ENCODE results near the gene ALDOB. TPM values are rescaled to one million over a fixed set of nuclear protein-coding genes. Genes with fewer than 3 reads are reported as not detected.

The ALDOB gene
- total and polyA plus RNA-seq, 2 donors (not counting 3 experiments of a cell fraction or from before 2014, with no cell fraction given) = not detected

GRCh38 chr9:101466863-101467262 lies 31.3 kb upstream of the ALDOB start:
- no peaks in the 10 kb centered on the region for H3K9me3 ChIP-seq (replicated peaks; ENCODE audit: control insufficient read depth, insufficient read depth, low read length)
- no peak overlapping the region for H3K4me2 ChIP-seq (ENCODE audit: insufficient read depth, low read length)
- no peaks in the 10 kb centered on the region for H3K9me1 ChIP-seq (replicated peaks; ENCODE audit: control insufficient read depth, extremely low read depth, insufficient read depth, low read length)
- H3K27ac ChIP-seq (ENCODE audit: insufficient read depth, low read depth, low read length) = no peak overlapping the region
- dilution Hi-C loops (cut with MboI; ENCODE audit: extremely low pct_ligation_motif_present, low sequenced_read_pairs) = no loop called here
- ChIA-PET CTCF (interaction anchor here (0.7 to 1.9 kb wide), 3 partner anchors 8 to 63 kb away, joined by 3 to 9 read pairs (median 7); no protein-coding TSS in a partner anchor), POLR2A (no interaction called here)
- TF ChIP-seq JUN (IDR thresholded peaks at IDR 0.05; ENCODE audit: borderline replicate concordance, insufficient read depth, insufficient read length, low read depth) (no peak), GATA2 (IDR thresholded peaks at IDR 0.05; ENCODE audit: insufficient read depth, insufficient read length, low read depth, low read length) (no peak), MYC (IDR thresholded peaks at IDR 0.05; ENCODE audit: low read depth, low read length) (no peak), POLR2AphosphoS5 (IDR thresholded peaks at IDR 0.05; ENCODE audit: insufficient read depth, low read depth, low read length) (no peak), EZH2 (IDR thresholded peaks at IDR 0.05; ENCODE audit: borderline replicate concordance, low read depth, low read length, severe bottlenecking) (no peak), FOS (IDR thresholded peaks at IDR 0.05; ENCODE audit: borderline replicate concordance, insufficient read depth, low read length) (no peak), POLR2A (IDR thresholded peaks at IDR 0.05; ENCODE audit: low read depth, low read length) (no peak), CTCF (IDR thresholded peaks at IDR 0.05; ENCODE audit: extremely low read depth in 1 of 2, insufficient read depth in 1 of 2, low read depth in 1 of 2, low read length in 2 of 2) (no peak), MAX (IDR thresholded peaks at IDR 0.05; ENCODE audit: insufficient read depth, insufficient read length) (no peak)
- FAIRE-seq (no peak), DNase-seq (ENCODE audit: low read depth, low spot score) (no peak)
- H2AFZ ChIP-seq (ENCODE audit: low read depth, low read length) = no peak overlapping the region
- intact Hi-C loops (cut with micrococcal nuclease) = no loop called here
- no TSS peak for BruUV-seq (replicated peaks)
- H3K4me3 ChIP-seq (replicated peaks in 1 of 3; ENCODE audit: insufficient read depth in 1 of 3, low read depth in 1 of 3, low read length in 3 of 3) = no peak overlapping the region
- H4K20me1 ChIP-seq (replicated peaks; ENCODE audit: control insufficient read depth, extremely low read depth, insufficient read depth, low read length) = no peaks in the 10 kb centered on the region
- no peaks in the 10 kb centered on the region for H3K27me3 ChIP-seq (ENCODE audit: control insufficient read depth in 2 of 2, insufficient read depth in 2 of 2, low read length in 2 of 2)
- H3K79me2 ChIP-seq (ENCODE audit: control insufficient read depth, insufficient read depth, low read length) = no peaks in the 10 kb centered on the region
- no peaks in the 10 kb centered on the region for H3K36me3 ChIP-seq (ENCODE audit: control insufficient read depth in 2 of 2, extremely low read depth in 1 of 2, insufficient read depth in 2 of 2, low read length in 2 of 2)
- H3K9ac ChIP-seq (replicated peaks; ENCODE audit: extremely low read depth, insufficient read depth, low read length) = no peak overlapping the region
- no peaks in the 10 kb centered on the region for H3K4me1 ChIP-seq (ENCODE audit: control insufficient read depth, extremely low read depth, insufficient read depth, low read length)
